ENCODE measurements around the gene BABAM2.

- no peak for TF ChIP-seq CTCF (IDR thresholded peaks at IDR 0.05; ENCODE audit: insufficient read depth, low read depth, low read length)
- no peak for TF ChIP-seq EZH2 (IDR thresholded peaks at IDR 0.05; ENCODE audit: insufficient read depth, low read length)
Observed at GRCh38 chr2:28054916-28055315, 164.4 kb downstream of the BABAM2 start.
